Measurements from ENCODE around the gene SNX24.
"Not testable (repeated sequence)": the region's sequence is repeated elsewhere in the genome, so short reads cannot be mapped to it uniquely, and the experiment has no call there.

SNX24 gene

GRCh38 chr5:122924203-122924602 lies 78.8 kb downstream of the SNX24 start:
- DNase-seq, result no peak

DNA sequence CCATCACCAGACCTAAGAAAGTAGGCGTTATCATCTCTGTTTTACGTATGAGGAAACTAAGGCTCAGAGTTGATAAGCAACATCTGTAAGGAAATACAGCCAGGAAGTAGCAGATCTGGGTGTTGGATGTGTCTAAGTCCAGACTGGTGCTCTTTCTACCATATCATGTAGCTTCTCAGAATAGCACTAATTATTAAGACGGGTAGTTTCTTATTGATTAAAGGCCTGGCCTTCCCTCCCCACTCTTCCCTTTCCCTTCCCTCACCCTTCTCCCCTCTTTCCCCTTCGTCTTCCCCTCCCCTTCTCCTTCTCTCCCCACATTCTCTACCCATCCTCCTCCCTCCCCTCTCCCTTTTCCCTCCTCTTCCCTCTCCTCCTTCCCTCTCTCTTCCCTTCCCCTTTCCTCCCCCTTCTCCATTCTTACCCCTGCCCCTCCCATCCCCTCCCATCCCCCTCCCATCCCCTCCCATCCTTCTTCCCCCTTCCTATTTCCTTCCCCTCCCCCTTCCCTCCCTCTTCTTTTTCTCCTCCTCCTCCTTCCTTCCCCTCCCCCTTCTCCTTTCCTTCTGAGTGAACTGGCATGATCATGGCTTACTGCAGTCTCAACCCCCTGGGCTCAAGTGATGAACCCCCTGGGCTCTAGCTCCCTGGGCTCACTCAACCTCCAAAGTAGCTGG lies 79.4 kb downstream of the SNX24 start:
- no peak for DNase-seq

DNA sequence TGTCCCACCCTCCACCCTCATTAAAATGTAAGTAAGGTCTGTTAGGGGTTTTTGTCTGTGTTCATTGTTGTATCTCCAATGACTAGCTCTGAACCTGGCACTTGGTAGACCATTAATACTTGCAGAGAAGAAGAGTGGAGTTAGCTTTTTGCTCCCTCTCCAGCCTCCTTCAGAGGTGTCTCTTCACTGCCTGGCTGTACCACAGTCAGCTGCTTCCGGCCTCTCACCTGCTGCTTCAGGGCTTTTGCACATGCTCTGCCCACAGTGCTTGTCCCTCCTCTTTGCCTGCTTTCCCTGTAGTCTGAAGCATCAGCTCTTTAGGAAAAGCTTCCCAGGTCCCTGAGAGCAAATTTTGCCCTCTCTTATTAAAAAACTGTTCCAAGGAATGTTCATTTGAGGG lies 83.6 kb downstream of the SNX24 start:
- no peak for DNase-seq

DNA sequence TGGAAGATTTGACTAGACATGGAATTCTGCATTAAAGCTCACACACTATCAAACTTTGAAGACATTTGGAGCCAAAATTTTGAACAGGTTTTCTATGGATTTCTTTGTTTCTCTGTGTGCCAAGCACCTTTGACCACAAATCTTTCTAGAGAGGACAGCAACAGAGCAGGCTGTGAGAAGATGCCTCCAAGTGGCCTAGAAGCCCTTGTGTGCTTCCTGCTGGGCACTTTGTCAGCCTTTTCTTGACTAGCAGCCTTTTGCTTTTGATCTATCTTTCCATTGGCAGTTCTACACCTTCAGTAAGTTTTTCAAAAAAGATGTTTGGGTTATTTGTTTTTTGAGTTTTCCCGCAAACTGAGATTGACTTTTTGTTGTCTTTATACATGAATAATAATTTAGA lies 84.6 kb downstream of the SNX24 start:
- no peak for DNase-seq

DNA sequence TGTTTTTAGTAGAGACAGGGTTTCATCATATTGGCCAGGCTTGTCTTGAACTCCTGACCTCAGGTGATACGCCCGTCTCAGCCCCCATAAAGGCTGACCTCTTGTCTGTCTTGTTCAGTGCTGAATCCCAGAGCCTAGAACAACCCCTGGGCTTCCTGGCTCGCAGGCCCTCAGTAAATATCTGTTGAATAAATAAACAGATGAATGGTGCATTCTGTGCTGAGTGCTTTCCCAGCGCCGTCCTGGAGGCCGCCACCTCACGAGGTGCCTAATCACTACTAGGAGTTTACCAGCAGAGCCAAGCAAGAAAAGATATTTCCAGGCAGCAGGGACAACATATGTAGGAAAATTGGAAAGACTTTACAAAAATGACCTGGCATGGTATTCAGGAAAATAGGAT lies 88.5 kb downstream of the SNX24 start:
- DNase-seq, result no peak

- no peak for DNase-seq
Observed at GRCh38 chr5:122936088-122936487, 90.7 kb downstream of the SNX24 start.

DNA sequence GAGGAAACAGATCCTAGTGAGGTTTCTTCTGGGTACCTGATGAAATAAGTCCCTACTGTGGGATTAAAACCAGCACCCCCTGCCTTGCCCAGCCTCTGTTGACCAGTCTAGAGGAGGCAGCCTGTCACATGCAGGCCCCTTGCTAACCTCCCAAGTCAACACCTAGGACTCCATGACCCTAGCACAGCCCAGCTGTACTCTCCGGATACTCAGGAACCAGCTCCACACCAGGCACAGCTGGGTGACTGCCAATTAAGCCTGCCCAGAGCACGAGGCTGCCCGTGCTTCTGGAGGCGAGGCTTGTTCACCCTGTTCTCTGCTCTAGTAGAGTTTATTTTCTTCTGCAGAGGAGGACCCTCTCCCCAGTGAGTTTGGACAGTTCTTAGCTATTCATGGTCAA lies 92.5 kb downstream of the SNX24 start:
- no peak for DNase-seq

DNA sequence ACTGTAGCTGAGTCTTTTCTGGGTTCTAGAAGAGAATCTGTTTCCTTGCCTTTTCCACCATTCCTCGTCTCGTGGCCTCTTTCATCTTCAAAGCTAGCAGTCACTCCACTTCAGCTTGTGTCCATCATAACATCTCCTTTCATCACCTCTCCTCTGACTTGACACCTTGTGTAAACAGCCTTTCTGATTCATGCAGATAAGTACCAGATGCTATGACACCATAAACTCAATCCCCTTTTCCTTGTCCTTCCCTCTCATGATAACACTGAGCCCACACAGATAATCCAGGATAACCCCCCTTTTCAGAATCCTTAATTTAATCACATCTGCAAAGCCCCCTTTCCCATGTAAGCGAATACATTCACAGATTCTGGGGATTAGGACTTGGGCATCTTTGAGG lies 95.5 kb downstream of the SNX24 start:
- DNase-seq, result no peak

- DNase-seq, result no peak
Observed at GRCh38 chr5:122941737-122942136, 96.3 kb downstream of the SNX24 start.

DNA sequence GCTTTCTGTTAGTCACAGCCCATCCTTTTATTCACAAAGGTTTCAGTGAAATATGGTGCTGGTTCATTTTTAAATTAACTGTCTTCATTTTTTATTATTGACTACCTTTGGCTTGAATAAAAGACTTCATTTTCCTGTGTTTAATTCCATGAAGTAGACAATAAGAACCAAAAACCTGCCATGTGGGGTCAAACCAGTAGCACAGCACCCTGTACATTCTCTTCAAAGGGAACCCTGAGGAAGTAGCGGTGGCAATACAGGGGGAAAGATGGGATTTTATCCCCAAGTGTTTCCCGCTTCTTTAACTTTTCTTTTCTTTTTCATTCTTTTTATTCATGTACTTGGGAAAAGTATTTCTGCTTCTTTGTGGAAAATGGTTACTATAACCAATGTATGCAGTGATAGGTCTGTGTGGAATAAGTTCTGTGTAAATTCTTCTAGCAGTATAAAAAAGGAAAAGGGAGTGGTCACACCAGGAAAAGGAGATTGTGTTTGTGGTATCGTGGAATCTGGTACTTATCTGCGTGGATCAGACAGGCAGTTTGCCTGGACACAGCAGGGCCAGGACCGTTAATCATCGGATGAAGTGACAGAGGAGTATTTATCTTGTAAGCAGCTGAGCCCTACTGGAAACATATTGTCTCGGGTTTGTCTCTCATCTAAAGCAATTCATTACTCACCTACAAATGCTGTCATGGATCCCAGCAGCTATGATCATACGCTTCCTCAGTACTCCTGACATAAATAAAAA lies 96.9 kb downstream of the SNX24 start:
- DNase-seq, result no peak

DNA sequence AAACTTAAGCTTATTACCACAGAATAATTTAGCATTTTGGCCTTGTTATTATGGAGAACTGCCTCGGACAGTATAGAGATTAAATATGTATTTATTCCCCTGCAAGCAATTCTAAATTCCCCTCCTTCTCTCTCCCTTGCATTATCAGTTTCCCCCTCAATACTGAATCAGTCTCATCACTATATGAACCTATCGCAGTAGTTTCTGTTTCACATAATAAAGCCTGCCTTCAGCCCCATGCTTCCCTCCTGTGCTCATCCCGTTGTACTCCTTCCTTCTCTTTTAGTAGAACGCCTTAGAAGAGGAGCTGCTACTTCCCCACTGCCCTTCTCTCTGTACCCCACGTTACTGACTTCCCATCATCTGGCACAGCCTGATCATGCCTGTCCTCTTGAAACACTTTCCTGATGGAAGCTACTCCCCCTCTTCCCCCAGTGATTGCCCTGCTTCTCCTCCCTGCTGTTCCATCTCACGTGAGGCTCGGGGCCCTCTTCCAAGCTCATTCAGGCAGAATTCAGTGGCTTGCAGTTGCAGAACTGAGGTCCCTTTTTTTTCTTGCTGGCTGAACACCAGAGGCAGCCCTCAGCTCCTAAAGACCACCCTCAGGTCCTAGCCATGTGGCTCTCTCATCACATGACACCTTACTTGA lies 97.8 kb downstream of the SNX24 start:
- no peak for DNase-seq

DNA sequence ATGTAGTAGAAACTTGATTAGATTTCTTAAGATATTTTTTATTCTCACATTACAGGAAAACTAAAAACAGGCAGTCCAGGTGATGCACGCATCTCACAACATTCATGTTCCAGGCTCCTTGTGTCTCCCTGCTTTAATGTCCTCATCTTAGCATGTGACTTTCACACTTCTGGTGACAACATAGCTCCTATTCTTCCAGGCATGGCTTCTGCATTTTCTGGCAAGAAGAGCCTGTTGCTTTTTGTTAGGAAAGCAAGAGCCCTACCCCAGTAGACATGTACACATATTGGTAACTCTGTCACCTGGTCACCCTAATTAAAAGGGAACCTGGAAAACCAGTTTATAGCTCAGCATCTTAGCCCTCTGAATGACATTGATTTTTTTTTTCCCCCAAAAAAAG lies 98.6 kb downstream of the SNX24 start:
- no peak for DNase-seq

DNA sequence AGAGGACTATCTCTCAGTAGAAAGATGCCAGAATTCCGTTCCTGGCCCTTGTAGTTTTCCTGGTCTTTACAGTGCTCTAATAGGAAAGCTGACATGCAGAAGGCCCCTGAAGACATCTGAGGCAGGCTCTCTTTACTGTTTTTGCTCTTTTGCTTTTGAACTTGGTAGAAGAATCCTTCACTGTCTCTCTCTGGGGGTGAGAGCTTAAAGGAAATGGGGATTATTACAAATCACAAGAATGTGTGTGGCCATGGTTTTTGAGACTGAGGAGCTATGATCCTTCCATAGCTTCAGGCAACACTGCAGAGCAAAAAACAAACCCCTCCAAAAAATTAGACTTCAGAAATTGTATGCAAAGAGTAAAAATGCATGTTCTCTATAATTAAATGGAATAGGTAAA lies 102.0 kb downstream of the SNX24 start:
- no peak for DNase-seq

DNA sequence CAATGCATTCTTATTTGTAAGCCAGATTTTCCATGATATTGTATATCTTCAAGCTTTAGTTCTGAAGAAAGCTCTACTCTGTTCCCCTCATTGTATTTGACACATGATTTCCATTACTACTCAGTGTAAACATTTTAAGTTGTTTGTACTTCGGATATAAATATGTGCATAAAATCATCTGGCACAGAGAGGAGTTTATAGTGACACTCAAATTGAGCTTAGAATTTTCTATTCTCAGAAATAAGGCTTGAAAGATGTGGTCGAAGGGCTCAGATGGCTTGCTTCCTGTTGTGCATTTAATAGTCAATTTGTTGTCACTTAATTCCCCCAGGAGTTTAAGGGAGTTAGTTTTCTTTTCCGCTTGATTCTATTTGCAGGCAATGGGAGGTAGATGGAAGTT lies 102.4 kb downstream of the SNX24 start:
- DNase-seq, result no peak

DNA sequence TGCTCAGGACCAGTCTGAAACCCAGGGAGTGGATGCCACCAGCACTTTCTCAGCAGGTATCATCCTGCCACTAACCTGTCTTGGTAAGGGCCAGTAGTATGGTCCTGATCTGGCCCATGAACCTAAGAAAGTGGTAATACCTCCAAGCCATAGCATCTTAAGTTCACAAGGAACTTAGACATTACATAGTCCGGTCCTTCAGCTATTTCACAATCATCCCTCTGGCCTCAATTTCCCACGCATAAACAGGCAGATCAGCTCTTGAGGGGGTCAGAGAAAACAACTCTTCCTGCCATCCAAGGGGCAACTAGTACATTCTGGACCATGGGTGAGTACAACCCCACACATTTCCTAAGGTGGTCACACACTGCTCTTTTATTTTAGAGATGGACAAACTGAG lies 102.9 kb downstream of the SNX24 start:
- no peak for DNase-seq

DNA sequence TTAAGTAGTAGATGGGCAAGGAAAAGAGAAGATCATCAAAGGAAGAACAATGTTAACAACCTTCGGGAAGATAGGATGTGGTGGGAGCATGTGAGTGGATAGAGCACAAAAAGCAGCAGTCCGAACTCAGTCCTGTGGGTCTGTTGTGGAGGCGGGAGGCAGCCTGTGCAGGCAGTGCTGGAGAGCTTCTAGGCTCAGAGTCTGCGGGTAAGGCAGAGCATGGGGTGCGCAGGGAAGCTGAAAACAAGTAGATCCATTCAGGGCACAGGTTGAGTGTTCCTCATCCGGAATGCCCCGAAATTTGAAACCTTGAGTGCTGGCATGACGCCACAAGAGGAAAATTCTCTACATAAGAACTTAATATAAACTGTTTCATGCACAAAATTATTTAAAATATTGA lies 106.2 kb downstream of the SNX24 start:
- DNase-seq, result no peak

- no peak for DNase-seq
Observed at GRCh38 chr5:122954719-122955118, 109.3 kb downstream of the SNX24 start.

DNA sequence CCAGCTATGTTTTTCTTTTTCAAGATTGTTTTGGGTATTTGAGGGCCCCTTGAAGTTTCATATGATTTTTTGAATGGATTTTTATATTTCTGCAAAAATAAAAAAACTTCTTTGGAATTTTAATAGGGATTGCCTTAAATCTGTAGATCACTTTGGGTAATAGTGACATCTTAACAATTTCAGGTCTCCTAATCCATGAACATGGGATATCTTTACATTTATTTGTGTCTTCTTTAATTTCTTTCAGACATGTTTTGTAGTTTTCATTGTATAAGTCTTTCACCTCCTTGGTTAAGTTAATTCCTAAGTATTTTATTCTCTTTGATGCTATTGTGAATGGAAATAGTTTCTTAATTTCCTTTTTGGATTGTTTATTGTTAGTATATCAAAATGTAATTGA lies 112.0 kb downstream of the SNX24 start:
- no peak for DNase-seq

DNA sequence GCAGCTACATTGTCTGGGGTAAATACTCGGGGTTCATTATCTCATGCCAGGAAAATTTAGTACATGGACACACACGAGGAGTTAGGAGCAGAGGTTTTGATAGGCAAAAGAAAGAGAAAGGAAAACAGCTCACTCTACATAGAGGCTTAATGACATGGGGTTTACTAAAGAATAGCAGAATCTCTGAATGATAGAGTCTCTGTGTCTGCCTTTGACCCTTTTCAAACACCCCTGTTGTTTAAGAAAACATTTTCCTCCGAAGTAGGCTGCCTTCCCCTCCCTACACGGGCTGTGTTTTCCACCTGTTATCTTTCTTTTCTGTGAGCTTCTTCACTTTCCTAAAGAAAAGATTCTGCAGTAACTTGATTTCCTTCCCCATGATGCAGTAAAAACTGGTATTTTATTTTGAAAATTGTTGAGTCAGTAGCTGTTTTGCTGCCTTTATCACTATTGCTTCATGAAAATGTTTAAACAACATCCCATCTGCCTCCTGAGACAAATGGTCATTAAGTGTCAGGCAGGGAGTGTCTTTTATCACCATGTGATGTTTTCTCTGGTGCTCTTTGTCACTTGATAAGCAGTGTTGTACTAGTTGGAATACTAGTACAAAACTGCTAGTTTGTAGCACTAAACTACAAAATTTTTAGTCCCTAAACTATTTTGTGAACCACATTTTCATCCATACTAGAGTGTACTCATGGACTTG lies 114.5 kb downstream of the SNX24 start:
- no peak for DNase-seq

DNA sequence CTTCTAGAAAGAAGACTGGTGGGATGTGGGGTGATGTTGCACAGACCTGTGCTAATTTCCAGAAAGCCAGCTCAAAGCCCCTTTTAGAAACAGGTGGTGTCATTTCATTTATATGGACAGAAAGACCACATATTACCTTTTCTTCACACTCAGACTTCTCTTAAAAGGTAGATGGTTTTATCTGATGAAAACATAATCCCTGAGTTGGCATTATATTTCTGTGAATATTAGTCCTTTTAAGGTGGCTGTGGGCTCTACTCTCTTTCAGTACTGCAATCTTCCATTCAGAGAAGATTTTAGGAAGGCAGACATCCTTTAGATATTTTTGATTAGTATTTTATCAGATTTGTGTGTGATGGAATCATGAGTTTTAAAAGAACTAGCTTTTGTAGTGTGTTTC lies 117.9 kb downstream of the SNX24 start:
- no peak for DNase-seq

DNA sequence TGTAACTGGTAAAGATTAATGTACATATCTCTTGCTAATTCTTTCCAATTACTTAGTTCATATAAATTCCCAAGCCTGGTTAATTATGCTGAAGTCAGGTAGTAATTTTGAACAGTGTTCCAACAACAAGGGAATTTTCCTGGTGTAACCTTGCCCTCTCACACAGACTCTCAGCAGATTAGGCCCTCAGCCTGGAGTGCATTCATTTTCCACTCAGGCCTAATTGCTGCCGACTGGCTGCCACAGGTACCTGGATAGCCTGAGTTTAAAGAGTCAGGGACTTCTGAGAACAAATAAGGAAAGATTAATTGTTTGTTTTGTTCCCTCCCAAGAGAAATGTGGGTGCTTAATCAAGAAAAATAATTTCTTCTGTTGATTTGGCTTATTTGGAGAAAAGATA lies 119.7 kb downstream of the SNX24 start:
- no peak for DNase-seq

DNA sequence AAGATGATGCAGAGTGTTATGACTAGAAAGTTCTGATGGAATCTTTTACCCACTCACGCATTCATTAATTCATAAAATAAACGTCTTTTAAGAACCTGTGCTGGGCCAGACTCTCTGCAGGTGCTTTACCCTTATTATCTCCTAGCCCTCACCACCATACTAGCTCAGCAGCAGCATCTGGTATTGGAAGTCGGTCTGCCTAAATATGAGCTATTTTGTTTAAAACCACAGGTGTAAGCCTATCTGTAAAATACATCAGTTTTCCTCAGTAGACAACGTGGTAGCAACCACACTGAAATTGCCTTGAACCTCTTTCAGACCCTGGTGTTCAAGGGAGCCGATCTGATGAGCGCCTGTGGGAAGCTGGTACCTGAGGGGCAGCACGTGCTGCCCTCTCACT lies 121.7 kb downstream of the SNX24 start:
- DNase-seq, result no peak

DNA sequence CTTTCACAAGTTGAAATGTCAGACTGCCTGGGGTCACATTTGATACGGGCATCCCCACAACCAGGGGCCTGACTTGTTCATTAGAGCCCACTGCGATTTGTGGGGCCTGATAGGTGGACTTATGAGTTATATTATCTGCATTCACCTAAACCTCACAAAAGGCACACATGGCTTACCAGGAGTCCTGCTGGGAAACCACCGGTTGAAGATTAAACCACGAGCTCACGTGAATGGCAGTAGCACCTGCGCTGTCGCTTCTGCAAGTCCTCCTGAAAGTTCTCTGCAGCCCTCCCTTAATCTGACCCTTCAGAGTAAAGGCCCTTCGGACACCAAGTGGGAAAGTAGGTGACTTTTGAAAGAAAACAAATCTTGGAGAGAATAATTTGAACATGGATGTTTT lies 122.2 kb downstream of the SNX24 start:
- no peak for DNase-seq

- not testable (repeated sequence) for DNase-seq
Observed at GRCh38 chr5:122968056-122968455, 122.6 kb downstream of the SNX24 start.

Measured in activated CD4-positive, alpha-beta T cell treated with anti-CD3 and anti-CD28 coated beads for 1 hour (primary cell).